Measurements from ENCODE around the gene GSX2. TPM values are rescaled to one million over a fixed set of nuclear protein-coding genes. Genes with fewer than 3 reads are reported as not detected.

Gene GSX2
- polyA plus RNA-seq, 1 donor (not counting 4 experiments of a cell fraction or from before 2014, with no cell fraction given) = not detected

DNA sequence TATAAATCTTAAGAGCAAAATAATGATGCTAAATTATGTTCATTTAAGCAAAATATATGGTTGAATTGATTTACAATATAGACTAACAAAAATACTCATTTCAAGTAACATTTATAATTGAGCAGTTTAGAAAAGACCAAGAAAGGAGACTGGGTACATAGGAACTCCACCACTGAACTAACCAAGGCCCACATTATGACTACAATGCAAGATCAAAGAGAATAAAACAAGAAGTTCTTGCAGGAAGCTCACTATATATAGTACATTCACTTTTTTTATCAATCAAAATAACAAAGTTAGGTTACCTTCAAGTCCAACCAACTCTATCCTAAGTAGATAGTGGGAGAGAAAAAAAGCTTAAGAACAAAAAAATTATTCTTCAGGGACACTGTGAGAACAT is 43.6 kb upstream of the GSX2 start:
- H3K27ac ChIP-seq (ENCODE audit: control insufficient read depth, insufficient read depth, low read length) = no peak overlapping the region
- no peak overlapping the region for H3K4me2 ChIP-seq (ENCODE audit: control insufficient read depth, extremely low read depth, insufficient read depth, low read depth, low read length)
- peaks cover 7% of the 10 kb centered on the region for H3K4me1 ChIP-seq (ENCODE audit: control insufficient read depth, extremely low read depth, insufficient read depth, low read length)
- no peaks in the 10 kb centered on the region for H3K36me3 ChIP-seq (ENCODE audit: control insufficient read depth in 2 of 2, extremely low read depth in 1 of 2, insufficient read depth in 2 of 2, low read length in 2 of 2)
- FAIRE-seq = no peak
- TF ChIP-seq EZH2 (IDR thresholded peaks at IDR 0.05; ENCODE audit: low read length) = no peak
- TF ChIP-seq, protein P1, sequence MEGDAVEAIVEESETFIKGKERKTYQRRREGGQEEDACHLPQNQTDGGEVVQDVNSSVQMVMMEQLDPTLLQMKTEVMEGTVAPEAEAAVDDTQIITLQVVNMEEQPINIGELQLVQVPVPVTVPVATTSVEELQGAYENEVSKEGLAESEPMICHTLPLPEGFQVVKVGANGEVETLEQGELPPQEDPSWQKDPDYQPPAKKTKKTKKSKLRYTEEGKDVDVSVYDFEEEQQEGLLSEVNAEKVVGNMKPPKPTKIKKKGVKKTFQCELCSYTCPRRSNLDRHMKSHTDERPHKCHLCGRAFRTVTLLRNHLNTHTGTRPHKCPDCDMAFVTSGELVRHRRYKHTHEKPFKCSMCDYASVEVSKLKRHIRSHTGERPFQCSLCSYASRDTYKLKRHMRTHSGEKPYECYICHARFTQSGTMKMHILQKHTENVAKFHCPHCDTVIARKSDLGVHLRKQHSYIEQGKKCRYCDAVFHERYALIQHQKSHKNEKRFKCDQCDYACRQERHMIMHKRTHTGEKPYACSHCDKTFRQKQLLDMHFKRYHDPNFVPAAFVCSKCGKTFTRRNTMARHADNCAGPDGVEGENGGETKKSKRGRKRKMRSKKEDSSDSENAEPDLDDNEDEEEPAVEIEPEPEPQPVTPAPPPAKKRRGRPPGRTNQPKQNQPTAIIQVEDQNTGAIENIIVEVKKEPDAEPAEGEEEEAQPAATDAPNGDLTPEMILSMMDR (optimal IDR thresholded peaks at IDR 0.05 in 1 of 3, IDR thresholded peaks at IDR 0.05 in 1 of 3, conservative IDR thresholded peaks at IDR 0.05 in 1 of 3; ENCODE audit: extremely low read depth in 1 of 3, insufficient read depth in 2 of 3, low read length in 3 of 3) = no peak
- dilution Hi-C loops (cut with MboI; ENCODE audit: extremely low pct_ligation_motif_present, low sequenced_read_pairs) = no loop called here
- no peak overlapping the region for H2AFZ ChIP-seq (ENCODE audit: control insufficient read depth, low read length)
- H4K20me1 ChIP-seq (ENCODE audit: control insufficient read depth, extremely low read depth, insufficient read depth, low read length) = no peaks in the 10 kb centered on the region
- no peak overlapping the region for H3K4me3 ChIP-seq (ENCODE audit: control insufficient read depth in 2 of 3, extremely low read depth in 1 of 3, insufficient read depth in 2 of 3, low read depth in 1 of 3, low read length in 3 of 3)
- H3K9me1 ChIP-seq (ENCODE audit: control insufficient read depth, extremely low read depth, insufficient read depth, low read length) = no peaks in the 10 kb centered on the region
- no peaks in the 10 kb centered on the region for H3K27me3 ChIP-seq (ENCODE audit: control insufficient read depth, extremely low read depth, insufficient read depth, low read length)
- peaks cover 96% of the 10 kb centered on the region for H3K79me2 ChIP-seq (ENCODE audit: control insufficient read depth, insufficient read depth, low read length)
- H3K9me3 ChIP-seq (ENCODE audit: control insufficient read depth, low read depth, low read length) = no peaks in the 10 kb centered on the region
- no peak for DNase-seq (ENCODE audit: low read depth, low spot score)
- H3K9ac ChIP-seq (ENCODE audit: control insufficient read depth, extremely low read depth, insufficient read depth, low read length) = no peak overlapping the region

GRCh38 chr4:54058171-54058570 is 41.8 kb upstream of the GSX2 start:
- Histone ChIP-seq H3K9me3 (ENCODE audit: control insufficient read depth, low read depth, low read length) (no peaks in the 10 kb centered on the region), H3K79me2 (ENCODE audit: control insufficient read depth, insufficient read depth, low read length) (peaks cover 99% of the 10 kb centered on the region), H3K4me3 (ENCODE audit: control insufficient read depth in 2 of 3, extremely low read depth in 1 of 3, insufficient read depth in 2 of 3, low read depth in 1 of 3, low read length in 3 of 3) (no peak overlapping the region), H3K9ac (ENCODE audit: control insufficient read depth, extremely low read depth, insufficient read depth, low read length) (no peak overlapping the region), H3K4me2 (ENCODE audit: control insufficient read depth, extremely low read depth, insufficient read depth, low read depth, low read length) (no peak overlapping the region), H3K36me3 (ENCODE audit: control insufficient read depth in 2 of 2, extremely low read depth in 1 of 2, insufficient read depth in 2 of 2, low read length in 2 of 2) (peaks cover 0 to 4% of the 10 kb centered on the region in 2 experiments), H4K20me1 (ENCODE audit: control insufficient read depth, extremely low read depth, insufficient read depth, low read length) (no peaks in the 10 kb centered on the region), H3K27ac (ENCODE audit: control insufficient read depth, insufficient read depth, low read length) (no peak overlapping the region), H3K27me3 (ENCODE audit: control insufficient read depth, extremely low read depth, insufficient read depth, low read length) (no peaks in the 10 kb centered on the region), H3K9me1 (ENCODE audit: control insufficient read depth, extremely low read depth, insufficient read depth, low read length) (no peaks in the 10 kb centered on the region), H2AFZ (ENCODE audit: control insufficient read depth, low read length) (no peak overlapping the region), H3K4me1 (ENCODE audit: control insufficient read depth, extremely low read depth, insufficient read depth, low read length) (peaks cover 16% of the 10 kb centered on the region)
- DNase-seq (ENCODE audit: low read depth, low spot score) = no peak
- dilution Hi-C loops (cut with MboI; ENCODE audit: extremely low pct_ligation_motif_present, low sequenced_read_pairs) = no loop called here
- no peak for FAIRE-seq
- TF ChIP-seq, protein P1 (optimal IDR thresholded peaks at IDR 0.05 in 1 of 3, IDR thresholded peaks at IDR 0.05 in 1 of 3, conservative IDR thresholded peaks at IDR 0.05 in 1 of 3; ENCODE audit: extremely low read depth in 1 of 3, insufficient read depth in 2 of 3, low read length in 3 of 3) = no peak
